IPS-20b (cell line): ENCODE measurements around the gene CASP3.
A peak's percentile ranks its signal among the peaks of the same experiment; 100 is the strongest.
"Not testable (repeated sequence)": the region's sequence is repeated elsewhere in the genome, so short reads cannot be mapped to it uniquely, and the experiment has no call there.

Experiments
- H3K27ac ChIP-seq: one replicate; pipeline ENCODE4 v1.5.1; 2013; ENCODE audit warnings: low read length
- H3K27me3 ChIP-seq: 2 replicates; pipeline ENCODE4 v1.6.1; 2013; ENCODE audit warnings: mild to moderate bottlenecking, low read length, inconsistent platforms; ENCODE audit not compliant: insufficient read depth
- H3K36me3 ChIP-seq: 2 replicates; pipeline ENCODE4 v1.6.1; 2013; ENCODE audit warnings: low read depth, mild to moderate bottlenecking, inconsistent platforms, low read length, moderate library complexity; ENCODE audit not compliant: insufficient read depth
- H3K4me1 ChIP-seq: 2 replicates; pipeline ENCODE4 v1.6.1; 2013; ENCODE audit warnings: mild to moderate bottlenecking, control low read depth, inconsistent platforms, low read length, moderate library complexity; ENCODE audit not compliant: insufficient read depth
- H3K4me3 ChIP-seq: 2 replicates; pipeline ENCODE4 v1.5.1; 2013; ENCODE audit warnings: mild to moderate bottlenecking, low read length, inconsistent platforms
- H3K9ac ChIP-seq: 2 replicates; pipeline ENCODE4 v1.6.1; 2013; ENCODE audit warnings: low read depth, mild to moderate bottlenecking, inconsistent platforms, low read length, moderate library complexity
- H3K9me3 ChIP-seq: 2 replicates; pipeline ENCODE4 v1.6.1; 2013; ENCODE audit warnings: mild to moderate bottlenecking, low read depth, low read length, inconsistent platforms; ENCODE audit not compliant: insufficient read depth

The CASP3 gene

DNA sequence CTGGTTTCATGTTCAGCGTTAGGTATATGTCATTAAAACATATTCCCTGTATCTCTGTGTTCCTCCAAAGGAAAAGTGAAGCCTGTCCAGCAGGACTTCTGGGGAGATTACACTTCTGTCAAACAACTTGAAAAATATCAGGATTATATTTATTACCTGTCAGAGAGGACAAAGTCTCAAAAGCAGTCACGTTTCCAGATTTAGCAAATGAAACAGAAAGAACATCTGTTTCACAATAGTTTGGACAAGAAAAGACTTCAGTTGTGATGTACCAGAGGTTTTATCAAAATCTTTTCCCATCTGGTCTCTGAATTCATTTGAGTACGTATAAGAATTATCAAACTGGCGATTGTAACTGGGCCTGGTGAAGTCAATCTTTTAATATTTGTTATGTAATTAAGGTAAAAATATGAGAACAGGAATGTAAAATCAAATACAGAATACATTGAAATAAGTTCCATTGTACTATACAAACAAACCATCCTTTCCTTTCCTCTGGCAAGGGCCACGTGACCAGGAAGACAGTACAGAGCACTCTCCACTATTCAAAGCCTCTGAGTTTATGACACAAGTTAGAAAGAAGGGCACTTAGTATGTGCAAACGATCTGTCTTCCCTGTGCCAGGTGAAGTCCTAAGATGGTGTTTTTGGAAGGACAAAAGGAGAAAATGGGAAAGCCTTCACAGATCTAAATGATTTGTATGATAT, 3.2 kb downstream of the CASP3 start:
- H3K9ac ChIP-seq = no peak overlapping the region
- H3K9me3 ChIP-seq = no peaks in the 10 kb centered on the region
- no peak overlapping the region for H3K4me3 ChIP-seq
- H3K27ac ChIP-seq = no peak overlapping the region
- H3K4me1 ChIP-seq = peaks cover 48% of the 10 kb centered on the region
- no peaks in the 10 kb centered on the region for H3K27me3 ChIP-seq
- no peaks in the 10 kb centered on the region; the same call in 1 of the 2 replicates for H3K36me3 ChIP-seq

- H3K27ac ChIP-seq = peak overlapping the region; percentile 3
- H3K9me3 ChIP-seq = no peaks in the 10 kb centered on the region
- peak overlapping the region; percentile 43; the same call in 1 of the 2 replicates for H3K9ac ChIP-seq
- H3K27me3 ChIP-seq = no peaks in the 10 kb centered on the region
- H3K4me1 ChIP-seq = peaks cover 42% of the 10 kb centered on the region
- H3K4me3 ChIP-seq = peak overlapping the region; percentile 37
- peaks cover 6% of the 10 kb centered on the region; the same call in 1 of the 2 replicates for H3K36me3 ChIP-seq
These were observed 4.5 kb downstream of the CASP3 start for GRCh38 chr4:184644553-184645307.

- no peak overlapping the region for H3K4me3 ChIP-seq
- H3K4me1 ChIP-seq = peaks cover 42% of the 10 kb centered on the region
- H3K27ac ChIP-seq = no peak overlapping the region
These were observed 5.5 kb downstream of the CASP3 start for GRCh38 chr4:184643731-184644130.

GRCh38 chr4:184641451-184641850, 7.8 kb downstream of the CASP3 start:
- Histone ChIP-seq H3K27me3 (no peaks in the 10 kb centered on the region), H3K4me3 (no peak overlapping the region), H3K9ac (no peak overlapping the region), H3K27ac (no peak overlapping the region), H3K4me1 (peaks cover 28% of the 10 kb centered on the region), H3K36me3 (peaks cover 25% of the 10 kb centered on the region), H3K9me3 (no peaks in the 10 kb centered on the region)

More at GRCh38 chr4:184643731-184644130, 5.5 kb downstream of the CASP3 start:
- Histone ChIP-seq H3K27me3 (no peaks in the 10 kb centered on the region), H3K9me3 (no peaks in the 10 kb centered on the region), H3K9ac (no peak overlapping the region), H3K36me3 (peaks cover 7% of the 10 kb centered on the region; the same call in 1 of the 2 replicates)

DNA sequence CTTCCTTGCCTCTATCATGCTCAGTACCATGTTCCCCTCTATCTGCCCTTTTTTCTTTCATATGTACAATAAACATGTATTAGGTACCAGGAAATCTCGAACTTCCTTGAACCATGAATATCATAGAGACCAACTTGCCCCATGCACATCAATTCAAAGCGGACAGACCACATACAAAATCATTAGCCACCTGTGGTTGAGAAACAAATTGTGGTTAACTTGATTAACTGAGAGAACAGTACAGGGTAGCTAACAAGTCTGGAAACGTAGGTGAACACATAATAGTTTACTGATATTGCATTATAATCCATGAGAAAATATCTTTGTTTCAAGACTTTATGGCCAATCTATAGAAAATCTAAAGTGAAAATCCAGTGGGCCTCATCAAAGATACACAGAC, 8.2 kb downstream of the CASP3 start:
- H3K9me3 ChIP-seq = no peaks in the 10 kb centered on the region
- H3K27ac ChIP-seq = no peak overlapping the region
- H3K27me3 ChIP-seq = no peaks in the 10 kb centered on the region
- peaks cover 29% of the 10 kb centered on the region for H3K36me3 ChIP-seq
- H3K4me3 ChIP-seq = no peak overlapping the region
- H3K9ac ChIP-seq = no peak overlapping the region
- H3K4me1 ChIP-seq = peaks cover 26% of the 10 kb centered on the region

DNA sequence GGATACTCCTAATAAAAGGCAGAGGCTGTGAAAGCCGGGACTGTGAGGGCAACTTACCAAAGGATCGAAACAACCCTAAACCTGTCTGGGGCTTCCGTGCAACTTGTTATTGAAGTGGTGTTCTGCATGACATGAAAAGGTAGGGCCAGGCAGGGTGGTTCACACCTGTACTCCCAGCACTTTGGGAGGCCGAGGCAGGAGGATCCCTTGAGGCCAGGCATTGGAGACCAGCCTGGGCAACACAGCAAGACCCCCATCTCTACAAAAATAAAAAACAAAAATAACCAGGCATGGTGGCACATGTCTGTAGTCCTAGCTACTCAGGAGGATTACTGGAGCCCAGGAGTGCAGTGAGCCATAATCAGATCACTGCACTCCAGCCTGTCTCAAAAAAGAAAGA, 12.3 kb downstream of the CASP3 start:
- H3K4me1 ChIP-seq = peaks cover 4% of the 10 kb centered on the region
- no peak overlapping the region for H3K4me3 ChIP-seq
- no peaks in the 10 kb centered on the region for H3K27me3 ChIP-seq
- H3K9ac ChIP-seq = no peak overlapping the region
- no peak overlapping the region for H3K27ac ChIP-seq
- no peaks in the 10 kb centered on the region for H3K9me3 ChIP-seq
- H3K36me3 ChIP-seq = peaks cover 67% of the 10 kb centered on the region

DNA sequence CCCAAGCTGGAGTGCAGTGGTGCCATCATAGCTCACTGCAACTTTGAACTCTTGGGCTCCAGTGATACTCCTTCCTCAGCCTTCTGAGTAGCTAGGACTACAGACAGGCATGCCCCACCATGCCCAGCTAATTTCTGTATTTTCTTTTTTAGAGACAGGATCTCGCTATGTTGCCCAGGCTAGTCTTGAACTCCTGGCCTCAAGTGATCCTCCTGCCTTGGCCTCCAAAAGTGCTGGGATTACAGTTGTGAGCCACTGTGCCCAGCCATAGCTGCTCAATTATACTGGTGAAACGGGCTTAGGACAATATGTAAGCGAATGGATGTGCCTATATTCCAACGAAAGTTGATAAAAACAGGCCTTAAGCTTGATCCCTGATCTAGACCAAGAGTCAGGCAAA, 13.1 kb downstream of the CASP3 start:
- H3K4me3 ChIP-seq = no peak overlapping the region
- H3K9ac ChIP-seq = no peak overlapping the region
- H3K9me3 ChIP-seq = no peaks in the 10 kb centered on the region
- peaks cover 4% of the 10 kb centered on the region; the same call in 1 of the 2 replicates for H3K4me1 ChIP-seq
- no peak overlapping the region for H3K27ac ChIP-seq
- H3K36me3 ChIP-seq = peaks cover 73% of the 10 kb centered on the region
- H3K27me3 ChIP-seq = no peaks in the 10 kb centered on the region

- H3K4me3 ChIP-seq = no peak overlapping the region
- no peaks in the 10 kb centered on the region for H3K27me3 ChIP-seq
- H3K27ac ChIP-seq = no peak overlapping the region
- no peaks in the 10 kb centered on the region for H3K9me3 ChIP-seq
- H3K36me3 ChIP-seq = peaks cover 80% of the 10 kb centered on the region
- no peak overlapping the region for H3K9ac ChIP-seq
- H3K4me1 ChIP-seq = no peaks in the 10 kb centered on the region
These were observed 13.9 kb downstream of the CASP3 start for GRCh38 chr4:184635381-184635780.

DNA sequence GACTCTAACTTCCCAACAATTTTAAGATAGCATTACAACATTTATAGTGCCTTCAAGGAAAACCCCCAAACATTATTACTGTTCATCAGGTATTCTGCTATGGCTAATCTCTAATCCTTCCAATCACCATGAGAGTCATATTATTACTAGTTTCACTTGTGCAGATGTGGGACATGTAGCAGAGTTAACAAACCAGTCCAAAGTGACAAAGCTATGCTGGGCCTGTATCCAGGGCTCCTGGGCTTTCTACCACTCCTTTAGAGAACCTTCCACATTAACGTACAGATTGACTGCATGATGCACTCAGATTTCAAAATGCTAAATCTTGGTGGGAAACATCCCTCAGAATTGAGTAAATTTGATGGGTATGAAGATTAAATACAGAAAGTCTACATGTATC, 16.4 kb downstream of the CASP3 start:
- H3K4me3 ChIP-seq = no peak overlapping the region
- no peak overlapping the region for H3K9ac ChIP-seq
- H3K27me3 ChIP-seq = no peaks in the 10 kb centered on the region
- peaks cover 95% of the 10 kb centered on the region for H3K36me3 ChIP-seq
- no peaks in the 10 kb centered on the region for H3K9me3 ChIP-seq
- H3K4me1 ChIP-seq = 0 out of 2 replicates have a peak, but pooled peaks cover 4% of the 10 kb centered on the region
- H3K27ac ChIP-seq = no peak overlapping the region

DNA sequence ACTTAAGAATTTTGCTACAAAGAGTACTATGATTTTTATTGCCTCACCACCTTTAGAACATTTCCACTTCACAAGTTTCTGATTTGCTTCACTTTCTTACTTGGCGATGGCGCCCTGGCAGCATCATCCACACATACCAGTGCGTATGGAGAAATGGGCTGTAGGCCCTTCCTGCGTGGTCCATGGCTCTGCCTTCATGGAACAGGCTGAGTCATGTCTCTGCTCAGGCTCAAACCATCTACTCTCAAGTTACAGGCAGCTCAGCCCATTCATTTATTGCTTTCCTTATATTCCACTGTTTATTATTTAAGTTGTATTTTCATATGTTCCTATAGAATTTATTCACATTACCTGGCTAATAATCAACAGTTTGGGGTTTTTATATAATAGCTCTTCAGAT, 21.1 kb downstream of the CASP3 start:
- Histone ChIP-seq H3K27ac (no peak overlapping the region), H3K4me1 (peaks cover 23% of the 10 kb centered on the region), H3K4me3 (no peak overlapping the region), H3K9me3 (no peaks in the 10 kb centered on the region), H3K36me3 (peaks cover 60% of the 10 kb centered on the region), H3K9ac (no peak overlapping the region), H3K27me3 (no peaks in the 10 kb centered on the region)

- H3K4me3 ChIP-seq, H3K9me3 ChIP-seq, H3K27ac ChIP-seq, H3K27me3 ChIP-seq: not testable (repeated sequence)
- peak overlapping the region; percentile 0; the same call in 1 of the 2 replicates for H3K9ac ChIP-seq
- H3K4me1 ChIP-seq = peaks cover 23% of the 10 kb centered on the region
- peaks cover 42% of the 10 kb centered on the region for H3K36me3 ChIP-seq
These were observed 23.3 kb downstream of the CASP3 start for GRCh38 chr4:184625783-184626596.
